Nephron (organoid): Measurements from ENCODE around the gene SERF2.
"Not testable (repeated sequence)": the region's sequence is repeated elsewhere in the genome, so short reads cannot be mapped to it uniquely, and the experiment has no call there.

ENCODE experiments used
- H3K27ac Mint-ChIP-seq, 3 experiments: 2 replicates each; pipeline ENCODE4 v1.8.0; 2020; ENCODE audit warnings: mixed read lengths in 3 of 3, mild to moderate bottlenecking in 2 of 3, moderate library complexity in 1 of 3
- H3K27me3 Mint-ChIP-seq: 2 replicates; pipeline ENCODE4 v1.8.0; 2021; ENCODE audit warnings: low read depth, mild to moderate bottlenecking, moderate library complexity, mixed read lengths
- H3K36me3 Mint-ChIP-seq: 2 replicates; pipeline ENCODE4 v1.8.0; 2020; ENCODE audit warnings: low read depth, mixed read lengths
- H3K4me1 Mint-ChIP-seq: 2 replicates; pipeline ENCODE4 v1.8.0; 2020; ENCODE audit warnings: mixed read lengths
- H3K4me3 Mint-ChIP-seq, 3 experiments: 2 replicates each; pipeline ENCODE4 v1.8.0; 2020; ENCODE audit warnings: mild to moderate bottlenecking in 3 of 3, mixed read lengths in 3 of 3, moderate library complexity in 2 of 3
- H3K9me3 Mint-ChIP-seq: 2 replicates; pipeline ENCODE4 v1.8.0; 2020; ENCODE audit warnings: mixed read lengths
- TF ChIP-seq, protein P1 (sequence below), 3 experiments: fragments of 200-600 bp; sonication (generic); IDR thresholded peaks; one replicate each; pipeline ENCODE4 v1.5.0; 2021; ENCODE audit warnings: antibody characterized with exemption in 3 of 3; ENCODE audit not compliant: unreplicated experiment in 3 of 3

SERF2 gene

DNA sequence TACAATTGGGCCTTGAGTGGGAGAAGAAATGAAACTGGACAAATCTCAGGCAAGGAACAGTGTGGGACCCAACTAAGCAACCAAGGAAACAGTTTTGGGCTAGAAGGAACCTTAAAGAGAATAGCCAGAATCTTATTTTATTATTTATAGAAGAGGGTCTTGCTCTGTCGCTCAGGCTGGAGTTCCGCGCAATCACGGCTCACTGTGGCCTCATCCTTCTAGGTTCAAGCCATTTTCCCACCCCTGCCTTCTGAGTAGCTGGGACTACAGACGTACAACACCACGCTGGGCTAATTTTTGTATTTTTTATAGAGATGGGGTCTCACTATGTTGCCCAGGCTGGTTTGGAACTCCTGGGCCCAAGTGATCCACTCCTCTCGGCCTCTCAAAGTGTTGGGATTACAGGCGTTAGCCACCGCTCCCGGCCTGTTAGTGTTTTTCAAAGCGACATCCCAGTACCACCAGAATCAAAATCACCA is 33.9 kb downstream of the SERF2 start:
- Mint-ChIP-seq H3K4me3 (peak overlapping the region; percentile 79 to 87 (median 84)), H3K9me3 (peaks cover 3% of the 10 kb centered on the region), H3K27ac (peak overlapping the region in 1 of 3 experiments; percentile 67), H3K27me3 (no peaks in the 10 kb centered on the region), H3K4me1 (peaks cover 26% of the 10 kb centered on the region), H3K36me3 (peaks cover 16% of the 10 kb centered on the region)
- TF ChIP-seq, protein P1, sequence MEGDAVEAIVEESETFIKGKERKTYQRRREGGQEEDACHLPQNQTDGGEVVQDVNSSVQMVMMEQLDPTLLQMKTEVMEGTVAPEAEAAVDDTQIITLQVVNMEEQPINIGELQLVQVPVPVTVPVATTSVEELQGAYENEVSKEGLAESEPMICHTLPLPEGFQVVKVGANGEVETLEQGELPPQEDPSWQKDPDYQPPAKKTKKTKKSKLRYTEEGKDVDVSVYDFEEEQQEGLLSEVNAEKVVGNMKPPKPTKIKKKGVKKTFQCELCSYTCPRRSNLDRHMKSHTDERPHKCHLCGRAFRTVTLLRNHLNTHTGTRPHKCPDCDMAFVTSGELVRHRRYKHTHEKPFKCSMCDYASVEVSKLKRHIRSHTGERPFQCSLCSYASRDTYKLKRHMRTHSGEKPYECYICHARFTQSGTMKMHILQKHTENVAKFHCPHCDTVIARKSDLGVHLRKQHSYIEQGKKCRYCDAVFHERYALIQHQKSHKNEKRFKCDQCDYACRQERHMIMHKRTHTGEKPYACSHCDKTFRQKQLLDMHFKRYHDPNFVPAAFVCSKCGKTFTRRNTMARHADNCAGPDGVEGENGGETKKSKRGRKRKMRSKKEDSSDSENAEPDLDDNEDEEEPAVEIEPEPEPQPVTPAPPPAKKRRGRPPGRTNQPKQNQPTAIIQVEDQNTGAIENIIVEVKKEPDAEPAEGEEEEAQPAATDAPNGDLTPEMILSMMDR (IDR thresholded peaks at IDR 0.05; ENCODE audit: unreplicated experiment in 3 of 3) = no peak

DNA sequence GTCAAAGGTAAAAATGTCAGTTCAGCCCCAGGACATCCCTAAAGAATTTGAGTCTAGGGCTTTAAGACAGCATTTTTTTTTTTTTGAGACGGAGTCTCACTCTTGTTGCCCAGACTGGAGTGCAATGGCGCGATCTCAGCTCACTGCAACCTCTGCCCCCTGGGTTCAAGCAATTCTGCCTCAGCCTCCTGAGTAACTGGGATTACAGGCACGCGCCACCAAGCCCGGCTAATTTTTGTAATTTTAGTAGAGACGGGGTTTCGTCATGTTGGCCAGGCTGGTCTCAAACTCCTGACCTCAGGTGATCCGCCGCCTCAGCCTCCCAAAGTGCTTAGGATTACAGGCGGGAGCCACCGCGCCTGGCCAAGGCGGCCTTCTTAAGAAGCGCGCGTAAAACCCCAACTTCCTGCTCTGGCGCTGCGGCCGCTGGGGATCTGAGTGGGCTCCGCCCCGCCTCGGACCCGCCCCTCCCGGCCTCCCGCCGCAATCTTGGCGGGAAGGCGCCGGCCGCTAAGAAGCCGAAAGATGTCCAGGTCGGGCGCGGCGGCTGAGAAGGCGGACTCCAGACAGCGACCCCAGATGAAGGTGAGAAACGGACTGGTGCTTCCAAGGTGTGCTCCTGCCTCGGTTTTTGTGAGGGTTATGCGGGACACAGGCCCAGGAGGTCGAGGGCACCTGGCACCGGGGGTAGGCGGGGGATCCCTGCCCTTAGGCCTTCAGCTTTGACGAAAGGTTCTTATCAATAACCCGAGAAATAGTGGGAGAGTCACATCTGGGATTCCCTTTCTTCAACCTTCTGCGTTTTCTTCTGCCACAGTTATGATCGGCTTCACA is 34.6 kb downstream of the SERF2 start, which contains the start of gene WDR76:
TSS of gene WDR76 (plus strand) at position 495 of the 834 bp plus-strand sequence. CDS start at position 526, 31 bp downstream.
- peaks cover 11% of the 10 kb centered on the region for H3K36me3 Mint-ChIP-seq
- peak within 1 kb of the TSS; percentile 36 to 67 (median 57) for H3K27ac Mint-ChIP-seq
- H3K27me3 Mint-ChIP-seq = no peaks in the 10 kb centered on the region
- H3K4me1 Mint-ChIP-seq = peaks cover 22% of the 10 kb centered on the region
- peak within 1 kb of the TSS; percentile 79 to 87 (median 84) for H3K4me3 Mint-ChIP-seq
- TF ChIP-seq, protein P1 (IDR thresholded peaks at IDR 0.05; ENCODE audit: unreplicated experiment in 3 of 3) = no peak
- peaks cover 3% of the 10 kb centered on the region for H3K9me3 Mint-ChIP-seq

DNA sequence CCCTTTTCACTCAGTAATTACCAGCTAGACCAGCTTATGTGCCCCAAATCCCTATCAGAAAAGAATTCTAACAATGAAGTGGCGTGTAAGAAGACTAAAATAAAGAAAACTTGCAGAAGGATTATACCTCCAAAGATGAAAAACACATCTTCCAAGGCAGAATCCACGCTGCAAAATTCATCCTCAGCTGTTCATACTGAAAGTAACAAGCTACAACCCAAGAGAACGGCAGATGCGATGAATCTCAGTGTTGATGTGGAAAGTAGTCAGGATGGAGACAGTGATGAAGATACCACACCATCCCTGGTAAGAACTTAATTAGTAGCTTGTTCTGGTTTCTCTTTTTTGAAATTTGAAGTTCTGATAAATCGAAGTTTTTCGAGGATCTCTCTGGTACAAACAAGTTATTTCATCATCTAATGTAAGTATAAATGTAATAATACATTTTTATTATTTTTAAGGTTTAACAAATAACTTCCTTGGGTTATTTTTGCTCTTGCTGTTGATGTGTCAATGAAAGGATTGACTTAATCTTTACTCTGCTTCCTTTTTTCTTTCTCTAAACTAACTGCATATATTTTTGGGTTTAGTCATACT is 36.0 kb downstream of the SERF2 start:
- TF ChIP-seq, protein P1 (IDR thresholded peaks at IDR 0.05; ENCODE audit: unreplicated experiment in 3 of 3) = no peak
- H3K27me3 Mint-ChIP-seq = no peaks in the 10 kb centered on the region
- peak overlapping the region; percentile 79 to 87 (median 84) for H3K4me3 Mint-ChIP-seq
- H3K4me1 Mint-ChIP-seq = peaks cover 24% of the 10 kb centered on the region
- H3K27ac Mint-ChIP-seq = peak overlapping the region in 2 of 3 experiments; percentile 43 to 57
- peaks cover 9% of the 10 kb centered on the region for H3K36me3 Mint-ChIP-seq
- peaks cover 3% of the 10 kb centered on the region for H3K9me3 Mint-ChIP-seq

DNA sequence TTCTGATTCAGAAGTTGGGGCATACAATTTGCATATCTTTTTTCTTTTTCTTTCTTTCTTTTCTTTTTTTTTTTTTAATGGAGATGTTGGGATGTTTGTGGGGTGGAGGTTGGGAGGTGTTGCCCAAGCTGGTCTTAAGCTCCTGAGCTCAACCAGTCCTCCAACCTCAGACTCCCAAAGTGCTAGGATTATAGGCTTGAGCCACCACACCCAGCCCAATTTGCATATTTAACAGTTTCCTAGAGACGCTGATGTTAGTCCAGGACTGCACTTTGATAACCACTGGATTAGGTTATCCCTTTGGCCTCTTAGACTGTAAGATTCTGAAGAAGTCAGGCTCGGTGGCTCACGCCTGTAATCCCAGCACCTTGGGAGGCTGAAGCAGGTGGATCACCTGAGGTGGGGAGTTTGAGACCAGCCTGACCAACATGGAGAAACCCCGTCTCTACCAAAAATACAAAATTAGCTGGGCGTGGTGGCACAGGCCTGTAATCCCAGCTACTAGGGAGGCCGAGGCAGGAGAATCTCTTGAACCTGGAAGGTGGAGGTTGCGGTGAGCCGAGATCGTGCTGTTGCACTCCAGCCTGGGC is 37.9 kb downstream of the SERF2 start:
- H3K27me3 Mint-ChIP-seq, H3K9me3 Mint-ChIP-seq, H3K4me3 Mint-ChIP-seq, H3K27ac Mint-ChIP-seq, H3K36me3 Mint-ChIP-seq: not testable (repeated sequence)
- H3K4me1 Mint-ChIP-seq = peaks cover 16% of the 10 kb centered on the region

DNA sequence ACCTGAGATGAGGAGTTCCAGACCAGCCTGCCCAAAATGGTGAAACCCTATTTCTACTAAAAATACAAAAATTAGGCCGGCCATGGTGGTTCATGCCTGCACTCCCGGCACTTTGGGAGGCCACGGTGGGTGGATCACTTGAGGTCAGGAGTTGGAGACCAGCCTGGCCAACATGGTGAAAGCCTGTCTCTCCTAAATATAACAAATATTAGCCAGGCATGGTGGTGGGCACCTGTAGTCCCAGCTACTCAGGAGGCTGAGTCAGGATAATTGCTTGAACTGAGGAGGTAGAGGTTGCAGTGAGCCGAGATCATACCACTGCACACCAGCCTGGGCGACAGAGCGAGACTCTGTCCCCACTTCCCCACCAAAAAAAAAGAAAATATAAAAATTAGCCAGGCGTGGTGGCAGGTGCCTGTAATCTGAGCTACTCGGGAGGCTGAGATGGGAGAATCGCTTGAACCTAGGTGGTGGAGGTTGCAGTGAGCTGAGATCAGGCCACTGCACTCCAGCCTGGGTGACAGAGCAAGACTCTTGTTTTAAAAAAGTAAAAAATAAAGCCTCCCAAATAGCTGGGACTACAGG is 38.7 kb downstream of the SERF2 start:
- peaks cover 16% of the 10 kb centered on the region for H3K4me1 Mint-ChIP-seq
- H3K27me3 Mint-ChIP-seq, H3K9me3 Mint-ChIP-seq, H3K4me3 Mint-ChIP-seq, H3K27ac Mint-ChIP-seq: not testable (repeated sequence)
- peaks cover 14% of the 10 kb centered on the region for H3K36me3 Mint-ChIP-seq

DNA sequence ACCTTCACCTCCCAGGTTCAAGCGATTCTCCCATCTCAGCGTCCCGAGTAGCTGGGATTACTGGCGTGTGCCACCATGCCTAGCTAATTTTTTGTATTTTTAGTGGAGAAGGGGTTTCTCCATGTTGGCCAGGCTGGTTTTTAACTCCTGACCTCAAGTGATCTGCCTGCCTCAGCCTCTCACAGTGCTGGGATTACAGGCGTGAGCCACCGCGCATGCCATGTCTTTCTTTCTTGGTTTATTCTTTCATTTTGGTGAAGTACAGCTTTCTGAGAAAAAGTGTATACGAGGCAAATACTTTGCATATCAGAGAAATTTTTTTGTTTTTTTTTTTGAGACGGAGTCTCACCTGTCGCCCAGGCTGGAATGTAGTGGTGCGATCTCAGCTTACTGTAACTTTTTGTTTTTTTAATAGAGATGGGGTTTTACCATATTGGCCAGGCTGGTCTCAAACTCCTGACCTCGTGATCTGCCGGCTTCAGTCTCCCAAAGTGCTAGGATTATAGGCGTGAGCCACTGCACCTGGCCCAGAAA is 39.5 kb downstream of the SERF2 start:
- Mint-ChIP-seq H3K36me3 (peaks cover 19% of the 10 kb centered on the region), H3K4me1 (peaks cover 16% of the 10 kb centered on the region)
- H3K4me3 Mint-ChIP-seq, H3K27ac Mint-ChIP-seq, H3K27me3 Mint-ChIP-seq, H3K9me3 Mint-ChIP-seq: not testable (repeated sequence)

DNA sequence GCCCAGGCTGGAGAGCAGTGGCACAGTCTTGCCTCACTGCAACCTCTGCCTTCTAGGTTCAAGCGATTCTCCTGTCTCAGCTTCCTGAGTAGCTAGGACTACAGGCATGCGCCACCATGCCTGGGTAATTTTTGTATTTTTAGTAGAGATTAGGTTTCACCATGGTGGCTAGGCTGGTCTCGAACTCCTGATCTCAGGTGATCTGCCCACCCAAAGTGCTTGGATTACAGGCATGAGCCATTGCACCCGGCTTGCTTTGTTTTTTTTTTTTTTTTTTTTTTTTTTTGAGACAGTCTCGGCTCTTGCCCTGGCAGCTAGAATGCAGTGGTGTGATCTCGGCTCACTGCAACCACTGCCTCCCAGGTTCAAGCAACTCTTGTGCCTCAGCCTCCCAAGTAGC is 40.4 kb downstream of the SERF2 start:
- H3K4me3 Mint-ChIP-seq, H3K27ac Mint-ChIP-seq, H3K27me3 Mint-ChIP-seq, H3K4me1 Mint-ChIP-seq, H3K9me3 Mint-ChIP-seq: not testable (repeated sequence)
- H3K36me3 Mint-ChIP-seq = peaks cover 19% of the 10 kb centered on the region
